Measurements from ENCODE around the gene ADH5.
"Not testable (repeated sequence)": the region's sequence is repeated elsewhere in the genome, so short reads cannot be mapped to it uniquely, and the experiment has no call there.

The ADH5 gene

GRCh38 chr4:99082192-99082591, 6.4 kb downstream of the ADH5 start:
- DNase-seq: no peak

GRCh38 chr4:99080869-99081268, 7.7 kb downstream of the ADH5 start:
- DNase-seq: not testable (repeated sequence)

- no peak for DNase-seq
These were observed 8.8 kb downstream of the ADH5 start for GRCh38 chr4:99079625-99080295.

- DNase-seq: no peak
These were observed 9.5 kb downstream of the ADH5 start for GRCh38 chr4:99078931-99079624.

- DNase-seq: no peak
These were observed 10.3 kb downstream of the ADH5 start for GRCh38 chr4:99078336-99078735.

- no peak for DNase-seq
These were observed 11.4 kb downstream of the ADH5 start for GRCh38 chr4:99077177-99077576.

GRCh38 chr4:99076292-99076976, 12.2 kb downstream of the ADH5 start:
- DNase-seq: no peak

- DNase-seq: no peak
These were observed 13.8 kb downstream of the ADH5 start for GRCh38 chr4:99074816-99075215.

GRCh38 chr4:99071159-99071558, 17.4 kb downstream of the ADH5 start:
- no peak for DNase-seq

- no peak for DNase-seq
These were observed 21.0 kb downstream of the ADH5 start for GRCh38 chr4:99067617-99068016.

GRCh38 chr4:99065521-99065920, 23.1 kb downstream of the ADH5 start:
- not testable (repeated sequence) for DNase-seq

GRCh38 chr4:99062120-99062519, 26.5 kb downstream of the ADH5 start:
- DNase-seq: no peak

GRCh38 chr4:99061048-99061700, 27.4 kb downstream of the ADH5 start:
- DNase-seq: peak; percentile 14

- no peak for DNase-seq
These were observed 29.0 kb downstream of the ADH5 start for GRCh38 chr4:99059550-99059949.

GRCh38 chr4:99058228-99058627, 30.4 kb downstream of the ADH5 start:
- DNase-seq: no peak

GRCh38 chr4:99054428-99054994, 34.1 kb downstream of the ADH5 start:
- DNase-seq: peak; percentile 75

- peak; percentile 82 for DNase-seq
These were observed 35.7 kb downstream of the ADH5 start for GRCh38 chr4:99052902-99053301.

- no peak for DNase-seq
These were observed 40.9 kb downstream of the ADH5 start for GRCh38 chr4:99047710-99048109.

GRCh38 chr4:99043346-99043745, 45.2 kb downstream of the ADH5 start:
- peak; percentile 32 for DNase-seq

GRCh38 chr4:99038213-99038612, 50.4 kb downstream of the ADH5 start:
- no peak for DNase-seq

GRCh38 chr4:99033956-99034355, 54.6 kb downstream of the ADH5 start:
- no peak for DNase-seq

- DNase-seq: no peak
These were observed 58.7 kb downstream of the ADH5 start for GRCh38 chr4:99029852-99030251.

All from activated CD4-positive, alpha-beta T cell treated with anti-CD3 and anti-CD28 coated beads, Interleukin-10, Interleukin-2, amounts not matched to agents 100 ng/mL and 50 ng/mL, durations not matched to agents 16 hours and 8 hours (primary cell).